Measurements from ENCODE around the gene GATD1. TPM values are rescaled to one million over a fixed set of nuclear protein-coding genes. Genes with fewer than 3 reads are reported as not detected.

The GATD1 gene
- total and polyA plus RNA-seq, 9 of the 15 experiments (the other 6 are each of a cell fraction or from before 2014, with no cell fraction given), result 2.8 to 144 (median 36.9) TPM

GRCh38 chr11:762421-763072 is 14.7 kb downstream of the GATD1 start (continued):
- no peak for TF ChIP-seq BRD9 (IDR thresholded peaks at IDR 0.05; ENCODE audit: low read depth, partially characterized antibody)
- TF ChIP-seq NR2C2 (CRISPR knock-in tag; IDR thresholded peaks at IDR 0.05), result 0 out of 2 replicates have a peak, but pooled peaks have one; percentile 39
- TF ChIP-seq NR2C2 (tag; IDR thresholded peaks at IDR 0.05), result no peak
- TF ChIP-seq FIP1L1 (IDR thresholded peaks at IDR 0.05; ENCODE audit: low read depth, low read length, poor library complexity, severe bottlenecking), result no peak
- TF ChIP-seq IFI16 (CRISPR knock-in tag; IDR thresholded peaks at IDR 0.05), result no peak
- no peak for TF ChIP-seq POLR3A (IDR thresholded peaks at IDR 0.05; ENCODE audit: borderline replicate concordance, extremely low read depth, insufficient read depth, insufficient read length)
- no peak for TF ChIP-seq GTF2F1 (IDR thresholded peaks at IDR 0.05; ENCODE audit: low read depth, low read length)
- TF ChIP-seq SUPT5H (IDR thresholded peaks at IDR 0.05), result peak; percentile 47
- peak in 1 of 2 experiments; percentile 15; a peak in 1 of 4 replicates for TF ChIP-seq RAD21 (CRISPR knock-in tag; conservative IDR thresholded peaks at IDR 0.05 in 1 of 2, IDR thresholded peaks at IDR 0.05 in 1 of 2)
- no peak for TF ChIP-seq HDAC8 (tag; IDR thresholded peaks at IDR 0.05)

GRCh38 chr11:761526-762108 is 15.7 kb downstream of the GATD1 start:
- peaks cover 8 to 30% of the 10 kb centered on the region in 2 experiments; a peak in 4 of 5 replicates for H3K4me1 ChIP-seq (replicated peaks in 1 of 2; ENCODE audit: control insufficient read depth in 2 of 2, insufficient read depth in 2 of 2, low read length in 2 of 2)
- no peak overlapping the region for H3K4me2 ChIP-seq (ENCODE audit: insufficient read depth, low read length)
- no peak overlapping the region for H2AFZ ChIP-seq (ENCODE audit: low read depth, low read length)
- no peak overlapping the region for H3K27ac ChIP-seq (ENCODE audit: extremely low read depth, low read depth, low read length)
- intact Hi-C loops (cut with micrococcal nuclease) (no loop called here), in situ Hi-C loops (cut with MboI) (no loop called here)
- TF ChIP-seq FOSL1 (tag; conservative IDR thresholded peaks at IDR 0.05) (no peak), POLR2A (conservative IDR thresholded peaks at IDR 0.05) (0 out of 2 replicates have a peak, but pooled peaks have one; percentile 53), POLR2B (IDR thresholded peaks at IDR 0.05; ENCODE audit: low read depth, partially characterized antibody) (peak; percentile 32)
- H3K9me3 ChIP-seq (replicated peaks; ENCODE audit: control insufficient read depth, insufficient read depth, low read depth, low read length), result no peaks in the 10 kb centered on the region
- WGBS (ENCODE audit: insufficient coverage, low coverage, missing lambda C conversion rate), result 60% methylated on average over 6 of the region's 8 CpGs
- H3K27me3 ChIP-seq (ENCODE audit: control insufficient read depth in 2 of 2, insufficient read depth in 2 of 2, low read length in 2 of 2), result no peaks in the 10 kb centered on the region
- peaks cover 8% of the 10 kb centered on the region for H3K9me1 ChIP-seq (ENCODE audit: control insufficient read depth, insufficient read depth, low read length)
- no peak overlapping the region for H3K9ac ChIP-seq (ENCODE audit: insufficient read depth in 1 of 2, low read depth in 2 of 2, low read length in 2 of 2)
- BruUV-seq (replicated peaks), result no TSS peak
- DNase-seq (ENCODE audit: extremely low read depth in 1 of 4, low spot score in 3 of 4) (no peak), FAIRE-seq (peak; percentile 78), ATAC-seq (0 out of 3 replicates have a peak, but pooled peaks have one; percentile 4)
- H3K79me2 ChIP-seq (ENCODE audit: control insufficient read depth, insufficient read depth, low read length), result peaks cover 15% of the 10 kb centered on the region
- no peak overlapping the region for H3K4me3 ChIP-seq
- peaks cover 36% of the 10 kb centered on the region for H4K20me1 ChIP-seq (replicated peaks; ENCODE audit: control insufficient read depth, insufficient read depth, low read length)
- ChIA-PET CTCF (ENCODE audit: low intra/inter-chr PET ratio) (no interaction called here), POLR2A (interaction anchor here (0.6 to 10.4 kb wide), 9 partner anchors 9 to 213 kb away, joined by 3 to 88 read pairs (median 4); partner anchors contain the start of genes DEAF1, TALDO1 and TMEM80)
- H3K36me3 ChIP-seq (ENCODE audit: control insufficient read depth, insufficient read depth, low read length), result peaks cover 97% of the 10 kb centered on the region

All from K562 (cell line).